GM23338 (cell line): ENCODE results near the gene SESN1. TPM values are rescaled to one million over a fixed set of nuclear protein-coding genes. Genes with fewer than 3 reads are reported as not detected.
"Not testable (repeated sequence)": the region's sequence is repeated elsewhere in the genome, so short reads cannot be mapped to it uniquely, and the experiment has no call there.

Source experiments
- ATAC-seq: fragments of 200-7000 bp; cut with Tn5 transposase; 3 replicates; pipeline ENCODE4 v1.9.1; 2020
- DNase-seq: peaks from one replicate; pipeline ENCODE4 v3.0.0-alpha.2; 2015; ENCODE audit warnings: low spot score
- H2AFZ ChIP-seq: fragments of 200-600 bp; sonication (generic); 2 replicates; pipeline ENCODE4 v1.8.0; 2016; ENCODE audit warnings: antibody characterized with exemption, mild to moderate bottlenecking, moderate library complexity
- H3F3A ChIP-seq: fragments of 200-600 bp; sonication (generic); replicated peaks from 2 replicates; pipeline ENCODE4 v1.8.0; 2017; ENCODE audit warnings: antibody characterized with exemption, mixed run types, low read depth
- H3K27ac ChIP-seq: fragments of 200-600 bp; sonication (generic); 2 replicates; pipeline ENCODE4 v1.6.1; 2016; ENCODE audit warnings: low read depth
- H3K27me3 ChIP-seq: fragments of 200-600 bp; sonication (generic); 2 replicates; pipeline ENCODE4 v1.8.0; 2016; ENCODE audit warnings: mild to moderate bottlenecking, mixed run types, moderate library complexity; ENCODE audit not compliant: insufficient read depth
- H3K36me3 ChIP-seq: fragments of 200-600 bp; sonication (generic); 2 replicates; pipeline ENCODE4 v1.8.0; 2016; ENCODE audit warnings: mild to moderate bottlenecking; ENCODE audit not compliant: insufficient read depth
- H3K4me1 ChIP-seq: fragments of 200-600 bp; sonication (generic); 2 replicates; pipeline ENCODE4 v1.8.0; 2016; ENCODE audit warnings: mild to moderate bottlenecking, moderate library complexity; ENCODE audit not compliant: insufficient read depth
- H3K4me2 ChIP-seq: fragments of 200-600 bp; sonication (generic); 2 replicates; pipeline ENCODE4 v1.7.1; 2017; ENCODE audit warnings: mixed run types
- H3K4me3 ChIP-seq: fragments of 200-600 bp; sonication (generic); 2 replicates; pipeline ENCODE4 v1.6.1; 2016; ENCODE audit warnings: mixed run types
- H3K79me2 ChIP-seq: fragments of 200-600 bp; sonication (generic); replicated peaks from 2 replicates; pipeline ENCODE4 v1.8.0; 2017; ENCODE audit warnings: mild to moderate bottlenecking; ENCODE audit not compliant: insufficient read depth
- H3K9me2 ChIP-seq: fragments of 200-600 bp; sonication (generic); 2 replicates; pipeline ENCODE4 v1.8.0; 2017; ENCODE audit not compliant: insufficient read depth
- H4K20me1 ChIP-seq: fragments of 200-600 bp; sonication (generic); replicated peaks from 2 replicates; pipeline ENCODE4 v1.8.0; 2017; ENCODE audit warnings: mild to moderate bottlenecking; ENCODE audit not compliant: insufficient read depth
- H3K27ac Mint-ChIP-seq: 2 replicates; pipeline ENCODE4 v1.8.0; 2020; ENCODE audit warnings: inconsistent platforms, mild to moderate bottlenecking, moderate library complexity, mixed read lengths
- H3K27me3 Mint-ChIP-seq: 3 replicates; pipeline ENCODE4 v1.8.0; 2022; ENCODE audit warnings: low read depth, mild to moderate bottlenecking, moderate library complexity, mixed read lengths, inconsistent platforms; ENCODE audit not compliant: insufficient read depth, poor library complexity
- H3K36me3 Mint-ChIP-seq: 3 replicates; pipeline ENCODE4 v1.8.0; 2021; ENCODE audit warnings: low read depth, mild to moderate bottlenecking, inconsistent platforms, moderate library complexity, mixed read lengths
- H3K4me1 Mint-ChIP-seq: 3 replicates; pipeline ENCODE4 v1.8.0; 2020; ENCODE audit warnings: mild to moderate bottlenecking, inconsistent platforms, mixed read lengths
- H3K4me3 Mint-ChIP-seq: 3 replicates; pipeline ENCODE4 v1.8.0; 2021; ENCODE audit warnings: moderate library complexity, mild to moderate bottlenecking, inconsistent platforms, mixed read lengths
- H3K9me3 Mint-ChIP-seq: 3 replicates; pipeline ENCODE4 v1.8.0; 2020; ENCODE audit warnings: moderate library complexity, mild to moderate bottlenecking, inconsistent platforms, mixed read lengths
- EZH2 ChIP-seq: fragments of 200-600 bp; sonication (generic); IDR thresholded peaks from one replicate; pipeline ENCODE4 v1.8.0; 2017; ENCODE audit warnings: antibody characterized with exemption, mild to moderate bottlenecking, low read depth; ENCODE audit not compliant: unreplicated experiment
- EZH2phosphoT487 ChIP-seq: fragments of 200-600 bp; sonication (generic); IDR thresholded peaks from one replicate; pipeline ENCODE4 v1.8.1; 2018; ENCODE audit warnings: antibody characterized with exemption; ENCODE audit not compliant: unreplicated experiment
- JUNB ChIP-seq: IDR thresholded peaks from one replicate; pipeline ENCODE4 v1.6.1; 2016; ENCODE audit warnings: antibody characterized with exemption; ENCODE audit not compliant: unreplicated experiment
- NANOG ChIP-seq: IDR thresholded peaks from 2 replicates; pipeline ENCODE4 v1.6.1; 2016; ENCODE audit warnings: antibody characterized with exemption, borderline replicate concordance
- POLR2AphosphoS5 ChIP-seq: IDR thresholded peaks from 2 replicates; pipeline ENCODE4 v1.6.1; 2016; ENCODE audit warnings: antibody characterized with exemption, low read depth
- STAT1 ChIP-seq: IDR thresholded peaks from one replicate; pipeline ENCODE4 v1.6.1; 2016; ENCODE audit warnings: antibody characterized with exemption; ENCODE audit not compliant: unreplicated experiment
- polyA plus RNA-seq: library from polyadenylated mRNA; unstranded; fragments of >200 nt; fragmentation: Nextera tagmentation; extraction: Ambion mirVana; gene quantifications from 2 replicates; pipeline ENCODE4 v1.2.1, GENCODE V29; 2016
- total RNA-seq: library from RNA; depleted of rRNA; stranded (reverse); fragments of >200 nt; shearing (Covaris generic); gene quantifications from 2 replicates; pipeline ENCODE4 v1.2.3, GENCODE V29; 2014
- TF ChIP-seq, protein P1 (sequence below), 2 experiments: fragments of 200-600 bp in 1 of 2; sonication (generic) in 1 of 2; conservative IDR thresholded peaks; 2 replicates each; pipeline versions ENCODE4 v1.5.1 to v1.6.1; 2016 to 2017; ENCODE audit warnings: antibody characterized with exemption in 2 of 2, low read depth in 2 of 2, mild to moderate bottlenecking in 2 of 2, moderate library complexity in 1 of 2
- TF ChIP-seq, protein P2 (sequence below): IDR thresholded peaks from one replicate; pipeline ENCODE4 v1.6.1; 2018; ENCODE audit warnings: antibody characterized with exemption; ENCODE audit not compliant: unreplicated experiment

Gene SESN1
- total and polyA plus RNA-seq, 2 experiments from 2014 or later, result 26.2 to 36.4 TPM

DNA sequence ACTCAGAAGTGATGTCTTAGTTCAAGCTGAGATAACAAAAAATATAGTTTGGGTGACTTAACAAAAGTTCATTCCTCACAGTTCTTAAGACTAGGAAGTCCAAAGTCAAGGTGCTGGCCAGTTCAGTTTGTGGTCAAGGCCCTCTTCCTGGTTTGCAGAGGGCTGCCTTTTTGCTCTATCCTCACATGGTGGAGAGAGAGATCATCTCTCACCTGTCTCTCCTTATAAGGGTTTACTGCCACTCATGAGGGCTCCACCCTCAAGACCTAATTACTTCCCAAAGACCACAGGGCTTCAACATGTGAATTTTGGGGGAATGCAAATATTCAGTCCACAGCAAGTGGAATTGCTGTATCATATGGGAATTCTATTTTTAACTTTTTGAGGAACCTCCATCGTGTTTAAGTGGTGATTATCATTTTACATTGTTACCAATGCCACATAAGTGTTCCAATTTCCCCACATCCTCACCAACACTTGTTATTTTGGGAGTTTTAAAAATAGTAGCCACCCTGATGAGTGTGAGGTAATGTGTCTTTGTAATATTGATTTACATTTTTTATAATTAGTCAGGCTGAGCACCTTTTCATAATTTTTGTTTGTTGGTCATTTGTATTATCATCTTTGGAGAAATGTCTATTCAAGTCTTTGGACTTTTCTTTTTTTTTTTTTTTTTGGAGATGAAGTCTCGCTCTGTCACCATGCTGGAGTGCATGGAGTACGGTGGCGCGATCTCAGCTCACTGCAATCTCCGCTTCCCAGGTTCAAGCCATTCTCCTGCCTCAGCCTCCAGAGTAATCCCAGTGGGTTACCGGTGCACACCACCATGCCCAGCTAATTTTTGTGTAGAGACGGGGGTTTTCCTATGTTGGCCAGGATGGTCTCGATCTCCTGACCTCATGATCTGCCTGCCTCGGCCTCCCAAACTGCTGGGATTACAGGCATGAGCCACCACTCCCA is 112.2 kb downstream of the SESN1 start:
- Mint-ChIP-seq H3K36me3 (no peaks in the 10 kb centered on the region; the same call in 2 of the 3 replicates), H3K4me1 (no peaks in the 10 kb centered on the region), H3K27ac (no peak overlapping the region), H3K27me3 (no peaks in the 10 kb centered on the region), H3K4me3 (no peak overlapping the region), H3K9me3 (peaks cover 6% of the 10 kb centered on the region; the same call in 2 of the 3 replicates)
- Histone ChIP-seq H3K9me2 (peaks cover 13% of the 10 kb centered on the region; the same call in 1 of the 2 replicates), H4K20me1 (no peaks in the 10 kb centered on the region), H3K27ac (no peak overlapping the region), H3K36me3 (0 out of 2 replicates have a peak, but pooled peaks cover 4% of the 10 kb centered on the region), H3K4me3 (no peak overlapping the region), H3F3A (no peaks in the 10 kb centered on the region), H3K79me2 (no peaks in the 10 kb centered on the region), H3K27me3 (no peaks in the 10 kb centered on the region), H3K4me2 (no peak overlapping the region), H2AFZ (no peak overlapping the region), H3K4me1 (no peaks in the 10 kb centered on the region)
- ATAC-seq, result no peak
- no peak for TF ChIP-seq STAT1
- TF ChIP-seq NANOG, result no peak
- TF ChIP-seq, protein P1, sequence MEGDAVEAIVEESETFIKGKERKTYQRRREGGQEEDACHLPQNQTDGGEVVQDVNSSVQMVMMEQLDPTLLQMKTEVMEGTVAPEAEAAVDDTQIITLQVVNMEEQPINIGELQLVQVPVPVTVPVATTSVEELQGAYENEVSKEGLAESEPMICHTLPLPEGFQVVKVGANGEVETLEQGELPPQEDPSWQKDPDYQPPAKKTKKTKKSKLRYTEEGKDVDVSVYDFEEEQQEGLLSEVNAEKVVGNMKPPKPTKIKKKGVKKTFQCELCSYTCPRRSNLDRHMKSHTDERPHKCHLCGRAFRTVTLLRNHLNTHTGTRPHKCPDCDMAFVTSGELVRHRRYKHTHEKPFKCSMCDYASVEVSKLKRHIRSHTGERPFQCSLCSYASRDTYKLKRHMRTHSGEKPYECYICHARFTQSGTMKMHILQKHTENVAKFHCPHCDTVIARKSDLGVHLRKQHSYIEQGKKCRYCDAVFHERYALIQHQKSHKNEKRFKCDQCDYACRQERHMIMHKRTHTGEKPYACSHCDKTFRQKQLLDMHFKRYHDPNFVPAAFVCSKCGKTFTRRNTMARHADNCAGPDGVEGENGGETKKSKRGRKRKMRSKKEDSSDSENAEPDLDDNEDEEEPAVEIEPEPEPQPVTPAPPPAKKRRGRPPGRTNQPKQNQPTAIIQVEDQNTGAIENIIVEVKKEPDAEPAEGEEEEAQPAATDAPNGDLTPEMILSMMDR (conservative IDR thresholded peaks at IDR 0.05; ENCODE audit: low read depth in 2 of 2), result no peak
- TF ChIP-seq JUNB, result no peak
- no peak for TF ChIP-seq EZH2
- no peak for DNase-seq

DNA sequence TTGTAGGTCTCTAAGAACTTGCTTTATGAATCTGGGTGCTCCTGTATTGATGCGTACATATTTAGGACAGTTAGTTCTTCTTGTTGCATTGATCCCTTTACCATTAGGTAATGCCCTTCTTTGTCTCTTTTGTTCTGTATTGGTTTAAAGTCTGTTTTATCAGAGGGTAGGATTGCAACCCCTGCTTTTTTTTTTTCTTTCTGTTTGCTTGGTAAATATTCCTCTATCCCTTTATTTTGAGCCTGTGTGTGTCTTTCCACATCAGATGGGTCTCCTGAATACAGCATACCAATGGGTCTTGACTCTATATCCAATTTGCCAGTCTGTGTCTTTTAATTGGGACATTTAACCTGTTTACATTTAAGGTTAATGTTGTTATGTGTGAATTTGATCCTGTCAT is 116.0 kb downstream of the SESN1 start:
- peaks cover 13% of the 10 kb centered on the region; the same call in 1 of the 2 replicates for H3K9me2 ChIP-seq
- not testable (repeated sequence) for DNase-seq, H3K9me3 Mint-ChIP-seq, H3K27ac Mint-ChIP-seq, H2AFZ ChIP-seq, H3K27me3 Mint-ChIP-seq, H3K4me3 ChIP-seq, H3K4me2 ChIP-seq, H3K27ac ChIP-seq, H3K4me1 ChIP-seq, H4K20me1 ChIP-seq, H3K36me3 Mint-ChIP-seq, H3K4me3 Mint-ChIP-seq, H3K27me3 ChIP-seq, H3K36me3 ChIP-seq, H3K4me1 Mint-ChIP-seq, ATAC-seq, H3F3A ChIP-seq, H3K79me2 ChIP-seq

DNA sequence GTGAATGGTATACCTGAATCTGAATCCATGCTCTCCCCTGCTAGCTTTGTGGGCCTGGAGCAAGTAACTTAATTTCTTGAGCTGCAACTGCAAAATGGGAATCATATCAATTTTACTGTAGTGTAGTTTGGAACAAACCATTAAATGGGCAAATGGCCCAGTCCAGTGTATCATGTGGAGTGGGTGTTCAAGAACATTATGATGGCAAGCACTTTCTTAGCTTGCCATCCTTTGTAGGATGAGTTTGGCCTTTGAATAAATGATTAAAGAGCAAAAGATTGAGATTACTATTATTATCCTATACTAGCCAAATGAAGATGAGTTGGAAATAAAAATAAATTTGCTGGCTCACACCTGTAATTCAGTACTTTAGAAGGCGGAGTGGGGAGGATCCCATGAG is 120.4 kb downstream of the SESN1 start:
- Histone ChIP-seq H3K27ac (no peak overlapping the region), H4K20me1 (no peaks in the 10 kb centered on the region; the same call in 1 of the 2 replicates), H2AFZ (no peak overlapping the region), H3K9me2 (no peaks in the 10 kb centered on the region), H3K79me2 (no peaks in the 10 kb centered on the region), H3F3A (no peaks in the 10 kb centered on the region), H3K4me1 (no peaks in the 10 kb centered on the region), H3K4me3 (no peak overlapping the region), H3K36me3 (no peaks in the 10 kb centered on the region), H3K27me3 (no peaks in the 10 kb centered on the region), H3K4me2 (no peak overlapping the region)
- H3K4me3 Mint-ChIP-seq, result no peak overlapping the region
- TF ChIP-seq, protein P1 (conservative IDR thresholded peaks at IDR 0.05; ENCODE audit: low read depth in 2 of 2), result no peak
- no peak for TF ChIP-seq POLR2AphosphoS5
- TF ChIP-seq EZH2, result no peak
- no peak for TF ChIP-seq NANOG
- TF ChIP-seq, protein P2, sequence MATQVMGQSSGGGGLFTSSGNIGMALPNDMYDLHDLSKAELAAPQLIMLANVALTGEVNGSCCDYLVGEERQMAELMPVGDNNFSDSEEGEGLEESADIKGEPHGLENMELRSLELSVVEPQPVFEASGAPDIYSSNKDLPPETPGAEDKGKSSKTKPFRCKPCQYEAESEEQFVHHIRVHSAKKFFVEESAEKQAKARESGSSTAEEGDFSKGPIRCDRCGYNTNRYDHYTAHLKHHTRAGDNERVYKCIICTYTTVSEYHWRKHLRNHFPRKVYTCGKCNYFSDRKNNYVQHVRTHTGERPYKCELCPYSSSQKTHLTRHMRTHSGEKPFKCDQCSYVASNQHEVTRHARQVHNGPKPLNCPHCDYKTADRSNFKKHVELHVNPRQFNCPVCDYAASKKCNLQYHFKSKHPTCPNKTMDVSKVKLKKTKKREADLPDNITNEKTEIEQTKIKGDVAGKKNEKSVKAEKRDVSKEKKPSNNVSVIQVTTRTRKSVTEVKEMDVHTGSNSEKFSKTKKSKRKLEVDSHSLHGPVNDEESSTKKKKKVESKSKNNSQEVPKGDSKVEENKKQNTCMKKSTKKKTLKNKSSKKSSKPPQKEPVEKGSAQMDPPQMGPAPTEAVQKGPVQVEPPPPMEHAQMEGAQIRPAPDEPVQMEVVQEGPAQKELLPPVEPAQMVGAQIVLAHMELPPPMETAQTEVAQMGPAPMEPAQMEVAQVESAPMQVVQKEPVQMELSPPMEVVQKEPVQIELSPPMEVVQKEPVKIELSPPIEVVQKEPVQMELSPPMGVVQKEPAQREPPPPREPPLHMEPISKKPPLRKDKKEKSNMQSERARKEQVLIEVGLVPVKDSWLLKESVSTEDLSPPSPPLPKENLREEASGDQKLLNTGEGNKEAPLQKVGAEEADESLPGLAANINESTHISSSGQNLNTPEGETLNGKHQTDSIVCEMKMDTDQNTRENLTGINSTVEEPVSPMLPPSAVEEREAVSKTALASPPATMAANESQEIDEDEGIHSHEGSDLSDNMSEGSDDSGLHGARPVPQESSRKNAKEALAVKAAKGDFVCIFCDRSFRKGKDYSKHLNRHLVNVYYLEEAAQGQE, result no peak
- no peak for TF ChIP-seq EZH2phosphoT487
- H3K9me3 Mint-ChIP-seq, result no peaks in the 10 kb centered on the region; the same call in 2 of the 3 replicates
- no peak overlapping the region for H3K27ac Mint-ChIP-seq
- H3K4me1 Mint-ChIP-seq, result no peaks in the 10 kb centered on the region
- DNase-seq (no peak), ATAC-seq (no peak)
- H3K36me3 Mint-ChIP-seq, result no peaks in the 10 kb centered on the region
- H3K27me3 Mint-ChIP-seq, result no peaks in the 10 kb centered on the region
